Mononuclear cell (primary cell): ENCODE results near the gene NR5A1. TPM values are rescaled to one million over a fixed set of nuclear protein-coding genes. Genes with fewer than 3 reads are reported as not detected.

Source experiments
- H3K27me3 ChIP-seq: 2 replicates; pipeline ENCODE4 v1.6.0; 2011; ENCODE audit warnings: low read length, control low read depth; ENCODE audit not compliant: insufficient read depth
- H3K4me1 ChIP-seq: 2 replicates; pipeline ENCODE4 v1.5.1; 2011; ENCODE audit warnings: mild to moderate bottlenecking, low read length, control low read depth; ENCODE audit not compliant: insufficient read depth
- H3K4me3 ChIP-seq: 2 replicates; pipeline ENCODE4 v1.5.1; 2011; ENCODE audit warnings: mild to moderate bottlenecking, low read length, moderate library complexity
- H3K9me3 ChIP-seq: 2 replicates; pipeline ENCODE4 v1.5.1; 2011; ENCODE audit warnings: low read depth, mild to moderate bottlenecking, control low read depth, low read length
- total RNA-seq: library from RNA; depleted of rRNA; stranded (reverse); fragments of >200 nt; gene quantifications from one replicate; pipeline ENCODE4 v1.2.3, GENCODE V29; 2012

NR5A1 gene
- total RNA-seq, 1 donor, result not detected

DNA sequence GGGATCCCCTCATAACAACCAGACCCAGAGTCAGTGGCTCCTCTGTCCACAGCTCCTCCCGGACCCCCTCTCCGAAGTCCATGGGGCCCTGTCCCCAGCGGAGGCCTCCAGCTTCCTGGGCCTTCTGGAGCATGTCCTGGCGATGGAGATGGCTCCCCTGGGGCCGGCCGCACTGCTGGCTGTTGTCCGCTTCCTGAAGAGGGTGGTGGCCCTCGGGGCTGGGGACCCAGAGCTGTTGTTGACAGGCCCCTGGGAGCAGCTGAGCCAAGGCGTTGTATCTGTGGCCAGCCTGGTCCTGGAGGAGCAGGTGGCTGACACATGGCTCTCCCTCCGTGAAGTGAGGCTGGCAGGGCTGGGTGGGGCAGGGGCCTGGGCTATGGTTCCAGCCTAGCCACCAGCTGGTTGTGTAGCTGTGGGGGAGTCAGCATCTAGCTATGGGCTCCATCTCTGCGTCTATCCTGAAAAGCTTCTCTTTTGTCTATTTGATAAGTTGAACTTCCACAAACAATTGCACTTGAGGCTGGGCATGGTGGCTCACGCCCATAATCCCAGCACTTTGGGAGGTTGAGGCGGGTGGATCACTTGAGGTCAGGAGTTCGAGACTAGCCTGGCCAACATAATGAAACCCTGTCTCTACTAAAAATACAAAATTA is 52.3 kb downstream of the NR5A1 start:
- Histone ChIP-seq H3K4me3 (no peak overlapping the region), H3K4me1 (no peaks in the 10 kb centered on the region), H3K9me3 (no peaks in the 10 kb centered on the region), H3K27me3 (peaks cover 19% of the 10 kb centered on the region)

- no peaks in the 10 kb centered on the region for H3K9me3 ChIP-seq
- H3K4me1 ChIP-seq, result no peaks in the 10 kb centered on the region
- H3K27me3 ChIP-seq, result peaks cover 19% of the 10 kb centered on the region
- H3K4me3 ChIP-seq, result no peak overlapping the region
These were observed 52.9 kb downstream of the NR5A1 start for GRCh38 chr9:124454296-124454695.

GRCh38 chr9:124453586-124454191 is 53.5 kb downstream of the NR5A1 start:
- Histone ChIP-seq H3K27me3 (peaks cover 19% of the 10 kb centered on the region), H3K9me3 (no peaks in the 10 kb centered on the region), H3K4me1 (no peaks in the 10 kb centered on the region), H3K4me3 (no peak overlapping the region)

DNA sequence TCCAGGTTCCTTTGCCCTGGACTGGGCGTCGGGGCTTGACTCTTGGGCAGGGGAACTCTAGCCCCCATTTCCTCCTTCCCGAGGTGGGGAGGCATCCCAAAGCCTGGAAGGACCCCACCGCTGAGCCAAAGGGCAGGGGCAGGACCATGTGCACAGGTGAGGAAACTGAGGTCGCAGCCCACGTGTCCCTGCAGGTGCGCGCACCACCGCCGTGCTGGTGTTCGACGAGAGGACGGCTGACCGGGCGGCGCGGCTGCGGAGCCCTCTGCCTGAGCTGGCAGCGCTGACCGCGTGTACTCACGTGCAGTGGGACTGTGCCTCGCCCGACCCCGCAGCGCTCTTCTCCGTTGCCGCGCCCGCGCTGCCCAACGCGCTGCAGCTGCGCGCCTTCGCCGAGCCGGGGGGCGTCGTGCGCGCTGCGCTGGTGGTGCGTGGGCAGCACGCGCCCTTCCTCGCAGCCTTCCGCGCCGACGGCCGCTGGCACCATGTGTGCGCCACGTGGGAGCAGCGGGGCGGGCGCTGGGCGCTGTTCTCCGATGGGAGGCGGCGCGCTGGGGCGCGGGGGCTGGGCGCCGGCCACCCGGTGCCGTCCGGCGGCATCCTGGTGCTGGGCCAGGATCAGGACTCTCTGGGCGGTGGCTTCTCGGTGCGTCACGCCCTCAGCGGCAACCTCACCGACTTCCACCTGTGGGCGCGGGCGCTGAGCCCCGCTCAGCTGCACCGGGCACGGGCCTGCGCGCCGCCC is 54.2 kb downstream of the NR5A1 start:
- Histone ChIP-seq H3K27me3 (peaks cover 19% of the 10 kb centered on the region), H3K4me1 (no peaks in the 10 kb centered on the region), H3K9me3 (no peaks in the 10 kb centered on the region), H3K4me3 (no peak overlapping the region)

- H3K4me1 ChIP-seq, result no peaks in the 10 kb centered on the region
- no peak overlapping the region for H3K4me3 ChIP-seq
- no peaks in the 10 kb centered on the region for H3K9me3 ChIP-seq
- peaks cover 19% of the 10 kb centered on the region for H3K27me3 ChIP-seq
These were observed 54.9 kb downstream of the NR5A1 start for GRCh38 chr9:124452326-124452725.

DNA sequence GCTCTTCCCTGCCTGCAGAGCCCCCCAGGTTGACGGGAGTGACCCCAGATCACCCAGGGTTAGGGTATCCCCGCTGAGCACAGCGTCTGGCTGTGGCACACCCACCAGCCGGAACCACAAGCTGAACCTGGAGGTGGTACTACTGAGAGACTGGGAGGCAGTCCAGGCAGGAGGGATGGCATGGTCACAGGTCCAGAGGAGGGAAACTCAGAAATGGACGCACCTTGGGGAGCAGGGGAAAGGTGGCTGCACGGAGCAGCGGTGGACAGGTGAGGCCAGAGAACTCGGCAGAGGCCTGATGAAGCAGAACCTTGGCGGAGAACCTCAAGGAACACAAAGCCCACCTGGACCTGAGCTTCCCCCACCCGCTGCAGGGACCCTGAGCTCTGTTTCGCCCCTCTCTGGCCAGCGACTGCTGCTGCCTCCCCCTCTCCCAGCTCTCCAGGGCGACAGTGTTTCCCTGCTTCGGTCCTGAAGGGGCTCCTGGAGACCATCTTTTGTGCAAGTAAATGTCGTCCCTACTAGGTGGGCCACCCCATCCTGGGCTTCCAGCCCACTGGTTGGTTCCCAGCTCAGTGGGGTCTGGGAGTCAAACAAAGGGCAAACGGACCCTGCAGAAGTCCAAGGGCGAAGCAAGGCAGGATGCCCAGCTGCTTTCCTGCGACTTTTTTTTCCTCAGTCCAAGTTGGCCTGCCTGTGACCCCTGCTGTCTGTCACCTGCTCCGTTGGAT is 56.1 kb downstream of the NR5A1 start:
- no peaks in the 10 kb centered on the region for H3K9me3 ChIP-seq
- H3K4me3 ChIP-seq, result no peak overlapping the region
- peaks cover 19% of the 10 kb centered on the region for H3K27me3 ChIP-seq
- no peaks in the 10 kb centered on the region for H3K4me1 ChIP-seq

DNA sequence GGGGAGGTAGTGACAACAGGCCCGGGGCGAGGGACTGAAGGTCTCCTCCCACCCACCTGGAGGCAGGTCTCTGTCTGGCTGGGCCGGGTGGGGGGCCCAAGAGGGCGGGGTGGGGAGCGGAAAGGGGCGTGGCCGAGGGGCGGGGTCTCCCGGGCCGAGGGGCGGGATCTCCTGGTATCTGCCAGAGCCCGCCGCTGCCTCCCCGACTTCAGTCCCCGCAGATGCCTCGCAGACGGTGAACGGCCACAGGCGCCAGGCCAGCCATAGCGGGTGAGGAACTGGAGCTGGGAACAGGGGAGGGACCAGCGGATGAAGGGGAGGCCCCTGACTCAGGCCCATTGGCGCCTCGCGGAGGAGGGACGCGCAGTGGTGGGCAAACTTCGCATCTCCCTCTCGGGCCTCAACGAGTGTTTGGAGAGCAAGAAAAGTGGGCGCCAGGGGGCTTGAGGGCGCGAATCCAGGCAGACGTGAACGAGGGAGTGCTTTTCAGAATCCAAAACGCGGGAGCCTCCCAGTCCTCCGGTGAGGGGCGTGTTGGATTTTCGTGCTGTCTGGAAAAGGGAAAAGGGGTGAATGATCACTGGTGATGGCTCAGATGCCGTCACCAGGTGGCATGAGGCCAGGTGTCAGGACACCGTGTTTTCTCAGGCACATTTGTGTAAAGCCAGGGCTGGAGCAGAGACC is 56.8 kb downstream of the NR5A1 start, which contains the start of gene ADGRD2:
Gene ADGRD2, plus strand, starts transcription at position 211 of the 684 bp plus-strand sequence. CDS start 1,216 bp downstream, outside the sequence.
- H3K4me3 ChIP-seq, result no peak within 1 kb of the TSS
- no peaks in the 10 kb centered on the region for H3K9me3 ChIP-seq
- H3K27me3 ChIP-seq, result peaks cover 19% of the 10 kb centered on the region
- no peaks in the 10 kb centered on the region for H3K4me1 ChIP-seq

GRCh38 chr9:124449381-124450151 is 57.6 kb downstream of the NR5A1 start:
- Histone ChIP-seq H3K9me3 (no peaks in the 10 kb centered on the region), H3K4me3 (no peak overlapping the region), H3K4me1 (no peaks in the 10 kb centered on the region), H3K27me3 (peaks cover 19% of the 10 kb centered on the region)

GRCh38 chr9:124448019-124448418 is 59.2 kb downstream of the NR5A1 start:
- Histone ChIP-seq H3K4me1 (no peaks in the 10 kb centered on the region), H3K27me3 (peaks cover 19% of the 10 kb centered on the region)

GRCh38 chr9:124447297-124447661 is 59.9 kb downstream of the NR5A1 start:
- Histone ChIP-seq H3K4me3 (no peak overlapping the region), H3K9me3 (no peaks in the 10 kb centered on the region), H3K27me3 (peaks cover 18% of the 10 kb centered on the region), H3K4me1 (no peaks in the 10 kb centered on the region)

More at GRCh38 chr9:124448019-124448418, 59.2 kb downstream of the NR5A1 start:
- Histone ChIP-seq H3K9me3 (no peaks in the 10 kb centered on the region), H3K4me3 (no peak overlapping the region)

DNA sequence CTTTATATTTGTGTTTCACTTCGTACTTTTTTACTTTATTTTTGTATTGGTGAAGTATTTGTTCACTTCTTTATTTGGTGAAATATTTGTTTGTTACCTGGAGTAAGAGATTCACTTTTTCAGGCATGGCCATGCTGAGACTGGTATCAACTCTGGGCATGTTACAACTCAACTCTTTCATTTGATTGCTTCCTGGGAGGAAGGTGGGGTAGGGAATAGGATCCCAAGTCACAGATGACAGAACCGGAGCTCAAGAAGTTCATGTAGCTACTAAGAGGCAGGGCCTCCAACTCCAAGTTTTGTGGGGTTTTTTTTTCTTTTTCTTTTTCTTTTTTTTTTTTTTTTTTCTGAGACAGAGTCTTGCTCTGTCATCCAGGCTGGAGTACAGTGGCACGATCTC is 63.0 kb downstream of the NR5A1 start:
- Histone ChIP-seq H3K4me3 (no peak overlapping the region), H3K27me3 (peaks cover 5% of the 10 kb centered on the region), H3K4me1 (no peaks in the 10 kb centered on the region), H3K9me3 (no peaks in the 10 kb centered on the region)

GRCh38 chr9:124443625-124444024 is 63.6 kb downstream of the NR5A1 start:
- no peaks in the 10 kb centered on the region for H3K4me1 ChIP-seq
- H3K9me3 ChIP-seq, result no peaks in the 10 kb centered on the region
- peaks cover 5% of the 10 kb centered on the region for H3K27me3 ChIP-seq
- H3K4me3 ChIP-seq, result no peak overlapping the region

DNA sequence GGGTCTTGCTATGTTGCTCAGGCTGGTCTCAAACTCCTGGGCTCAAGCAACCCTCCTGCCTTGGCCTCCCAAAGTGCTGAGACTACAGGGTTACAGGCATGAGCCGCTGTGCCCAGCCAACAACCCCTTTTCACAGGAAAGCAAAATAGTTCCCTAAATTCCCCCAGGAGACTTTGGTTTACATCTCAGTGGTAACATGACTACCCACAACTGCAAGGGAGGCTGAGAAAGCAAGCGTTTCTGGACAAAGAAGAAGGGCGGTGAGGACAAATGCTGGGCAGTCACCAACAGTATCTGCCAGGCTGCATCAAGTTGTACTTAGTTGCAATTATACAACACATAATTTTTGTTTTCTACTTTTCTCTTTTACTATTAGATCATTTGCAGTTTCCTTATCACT is 64.4 kb downstream of the NR5A1 start:
- H3K4me1 ChIP-seq, result no peaks in the 10 kb centered on the region
- no peak overlapping the region for H3K4me3 ChIP-seq
- peaks cover 5% of the 10 kb centered on the region for H3K27me3 ChIP-seq
- H3K9me3 ChIP-seq, result no peaks in the 10 kb centered on the region

- Histone ChIP-seq H3K9me3 (no peaks in the 10 kb centered on the region), H3K27me3 (peaks cover 5% of the 10 kb centered on the region), H3K4me1 (no peaks in the 10 kb centered on the region), H3K4me3 (no peak overlapping the region)
These were observed 64.8 kb downstream of the NR5A1 start for GRCh38 chr9:124442379-124442778.
